H1 (cell line): Measurements from ENCODE around the gene BCL2L12. TPM values are rescaled to one million over a fixed set of nuclear protein-coding genes. Genes with fewer than 3 reads are reported as not detected.

Source experiments
- CREB1 ChIP-seq: IDR thresholded peaks from 2 replicates; pipeline ENCODE4 v1.6.1; 2012; ENCODE audit warnings: inconsistent platforms
- CTBP2 ChIP-seq: IDR thresholded peaks from 2 replicates; pipeline ENCODE4 v1.7.0; 2011; ENCODE audit warnings: borderline replicate concordance, mild to moderate bottlenecking, moderate library complexity, mixed read lengths, low read length; ENCODE audit not compliant: insufficient read depth, insufficient read length
- GTF2F1 ChIP-seq: IDR thresholded peaks from 2 replicates; pipeline ENCODE4 v1.6.1; 2012; ENCODE audit warnings: low read depth, low read length, improper control_type of control experiment, borderline replicate concordance
- KDM1A ChIP-seq: fragments of 200-600, 300-600 bp; sonication (generic); IDR thresholded peaks from 2 replicates; pipeline ENCODE4 v1.7.1; 2016; ENCODE audit warnings: mild to moderate bottlenecking, low read length, borderline replicate concordance
- PHF8 ChIP-seq: fragments of 200-600 bp; sonication (generic); conservative IDR thresholded peaks from 2 replicates; pipeline ENCODE4 v1.7.1; 2012; ENCODE audit warnings: low read depth, mild to moderate bottlenecking, inconsistent platforms, low read length, moderate library complexity
- RAD21 ChIP-seq, 2 experiments: IDR thresholded peaks in 1 of 2; conservative IDR thresholded peaks in 1 of 2; 2 replicates each; pipeline ENCODE4 v1.6.1; 2011; ENCODE audit warnings: low read depth in 2 of 2, low read length in 2 of 2, improper control_type of control experiment in 1 of 2, inconsistent platforms in 1 of 2, mild to moderate bottlenecking in 1 of 2, moderate library complexity in 1 of 2
- RFX5 ChIP-seq: IDR thresholded peaks from 2 replicates; pipeline ENCODE4 v1.6.1; 2011; ENCODE audit warnings: low read depth, low read length, improper control_type of control experiment, borderline replicate concordance
- RNF2 ChIP-seq: fragments of 200-900, 300-1000 bp; sonication (generic); IDR thresholded peaks from 2 replicates; pipeline ENCODE4 v1.7.1; 2016; ENCODE audit warnings: borderline replicate concordance, low read depth, mild to moderate bottlenecking, antibody characterized with exemption, low read length; ENCODE audit not compliant: poor library complexity, severe bottlenecking; ENCODE audit errors: missing control alignments
- SP1 ChIP-seq: IDR thresholded peaks from 2 replicates; pipeline ENCODE4 v1.6.1; 2011; ENCODE audit warnings: low read depth, low read length
- polyA plus RNA-seq, 7 experiments: library from polyadenylated mRNA; depleted of rRNA in 3 of 7; stranded (reverse) in 5 of 7; unstranded in 2 of 7; fragments of >200 nt in 5 of 7; fragments of 200-250 nt in 2 of 7; gene quantifications; 1 replicate in 5 of 7; 2 replicates in 1 of 7; 4 replicates in 1 of 7; pipeline versions ENCODE4 v1.2.1 to v1.2.3, GENCODE V29; 2011 to 2013; ENCODE audit warnings: missing spikeins in 2 of 7, mixed read lengths in 2 of 7
- total RNA-seq: library from RNA; stranded (reverse); fragmentation: NEBNext Ultra II Directional; extraction: Animal tissue kit (Norgen Biotek cat#: 25700); gene quantifications from 2 replicates; pipeline ENCODE4 v1.2.1, GENCODE V29; 2021
- TF ChIP-seq, protein P1 (sequence below): fragments of 300-600 bp; sonication (generic); IDR thresholded peaks from 2 replicates; pipeline ENCODE4 v1.7.1; 2012; ENCODE audit warnings: low read length, moderate library complexity, mild to moderate bottlenecking, inconsistent platforms; ENCODE audit not compliant: insufficient replicate concordance

The BCL2L12 gene
- total and polyA plus RNA-seq, 2 of the 8 experiments (the other 6 are each of a cell fraction or from before 2014, with no cell fraction given) = 126 to 209 TPM

DNA sequence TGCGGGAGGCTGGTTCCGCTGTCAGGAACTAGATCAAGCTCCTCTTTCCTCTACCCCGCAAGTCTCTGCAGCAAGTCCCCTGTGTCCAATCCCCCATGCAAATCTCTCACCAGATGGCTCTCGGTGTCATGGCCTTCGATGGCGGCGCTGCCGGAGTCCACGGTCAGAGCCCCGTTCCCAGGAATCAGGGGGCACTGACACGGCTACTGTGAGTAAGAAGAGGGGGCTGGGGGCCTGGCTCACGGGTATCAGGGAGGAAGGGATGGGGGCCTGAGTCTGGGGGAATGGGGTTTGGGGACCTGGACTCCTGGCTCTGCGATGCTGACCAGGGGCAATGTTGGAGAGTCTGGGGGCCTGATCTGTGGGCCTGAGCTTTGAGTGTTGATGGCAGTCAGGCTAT, 19.7 kb upstream of the BCL2L12 start (continued):
- TF ChIP-seq, protein P1, sequence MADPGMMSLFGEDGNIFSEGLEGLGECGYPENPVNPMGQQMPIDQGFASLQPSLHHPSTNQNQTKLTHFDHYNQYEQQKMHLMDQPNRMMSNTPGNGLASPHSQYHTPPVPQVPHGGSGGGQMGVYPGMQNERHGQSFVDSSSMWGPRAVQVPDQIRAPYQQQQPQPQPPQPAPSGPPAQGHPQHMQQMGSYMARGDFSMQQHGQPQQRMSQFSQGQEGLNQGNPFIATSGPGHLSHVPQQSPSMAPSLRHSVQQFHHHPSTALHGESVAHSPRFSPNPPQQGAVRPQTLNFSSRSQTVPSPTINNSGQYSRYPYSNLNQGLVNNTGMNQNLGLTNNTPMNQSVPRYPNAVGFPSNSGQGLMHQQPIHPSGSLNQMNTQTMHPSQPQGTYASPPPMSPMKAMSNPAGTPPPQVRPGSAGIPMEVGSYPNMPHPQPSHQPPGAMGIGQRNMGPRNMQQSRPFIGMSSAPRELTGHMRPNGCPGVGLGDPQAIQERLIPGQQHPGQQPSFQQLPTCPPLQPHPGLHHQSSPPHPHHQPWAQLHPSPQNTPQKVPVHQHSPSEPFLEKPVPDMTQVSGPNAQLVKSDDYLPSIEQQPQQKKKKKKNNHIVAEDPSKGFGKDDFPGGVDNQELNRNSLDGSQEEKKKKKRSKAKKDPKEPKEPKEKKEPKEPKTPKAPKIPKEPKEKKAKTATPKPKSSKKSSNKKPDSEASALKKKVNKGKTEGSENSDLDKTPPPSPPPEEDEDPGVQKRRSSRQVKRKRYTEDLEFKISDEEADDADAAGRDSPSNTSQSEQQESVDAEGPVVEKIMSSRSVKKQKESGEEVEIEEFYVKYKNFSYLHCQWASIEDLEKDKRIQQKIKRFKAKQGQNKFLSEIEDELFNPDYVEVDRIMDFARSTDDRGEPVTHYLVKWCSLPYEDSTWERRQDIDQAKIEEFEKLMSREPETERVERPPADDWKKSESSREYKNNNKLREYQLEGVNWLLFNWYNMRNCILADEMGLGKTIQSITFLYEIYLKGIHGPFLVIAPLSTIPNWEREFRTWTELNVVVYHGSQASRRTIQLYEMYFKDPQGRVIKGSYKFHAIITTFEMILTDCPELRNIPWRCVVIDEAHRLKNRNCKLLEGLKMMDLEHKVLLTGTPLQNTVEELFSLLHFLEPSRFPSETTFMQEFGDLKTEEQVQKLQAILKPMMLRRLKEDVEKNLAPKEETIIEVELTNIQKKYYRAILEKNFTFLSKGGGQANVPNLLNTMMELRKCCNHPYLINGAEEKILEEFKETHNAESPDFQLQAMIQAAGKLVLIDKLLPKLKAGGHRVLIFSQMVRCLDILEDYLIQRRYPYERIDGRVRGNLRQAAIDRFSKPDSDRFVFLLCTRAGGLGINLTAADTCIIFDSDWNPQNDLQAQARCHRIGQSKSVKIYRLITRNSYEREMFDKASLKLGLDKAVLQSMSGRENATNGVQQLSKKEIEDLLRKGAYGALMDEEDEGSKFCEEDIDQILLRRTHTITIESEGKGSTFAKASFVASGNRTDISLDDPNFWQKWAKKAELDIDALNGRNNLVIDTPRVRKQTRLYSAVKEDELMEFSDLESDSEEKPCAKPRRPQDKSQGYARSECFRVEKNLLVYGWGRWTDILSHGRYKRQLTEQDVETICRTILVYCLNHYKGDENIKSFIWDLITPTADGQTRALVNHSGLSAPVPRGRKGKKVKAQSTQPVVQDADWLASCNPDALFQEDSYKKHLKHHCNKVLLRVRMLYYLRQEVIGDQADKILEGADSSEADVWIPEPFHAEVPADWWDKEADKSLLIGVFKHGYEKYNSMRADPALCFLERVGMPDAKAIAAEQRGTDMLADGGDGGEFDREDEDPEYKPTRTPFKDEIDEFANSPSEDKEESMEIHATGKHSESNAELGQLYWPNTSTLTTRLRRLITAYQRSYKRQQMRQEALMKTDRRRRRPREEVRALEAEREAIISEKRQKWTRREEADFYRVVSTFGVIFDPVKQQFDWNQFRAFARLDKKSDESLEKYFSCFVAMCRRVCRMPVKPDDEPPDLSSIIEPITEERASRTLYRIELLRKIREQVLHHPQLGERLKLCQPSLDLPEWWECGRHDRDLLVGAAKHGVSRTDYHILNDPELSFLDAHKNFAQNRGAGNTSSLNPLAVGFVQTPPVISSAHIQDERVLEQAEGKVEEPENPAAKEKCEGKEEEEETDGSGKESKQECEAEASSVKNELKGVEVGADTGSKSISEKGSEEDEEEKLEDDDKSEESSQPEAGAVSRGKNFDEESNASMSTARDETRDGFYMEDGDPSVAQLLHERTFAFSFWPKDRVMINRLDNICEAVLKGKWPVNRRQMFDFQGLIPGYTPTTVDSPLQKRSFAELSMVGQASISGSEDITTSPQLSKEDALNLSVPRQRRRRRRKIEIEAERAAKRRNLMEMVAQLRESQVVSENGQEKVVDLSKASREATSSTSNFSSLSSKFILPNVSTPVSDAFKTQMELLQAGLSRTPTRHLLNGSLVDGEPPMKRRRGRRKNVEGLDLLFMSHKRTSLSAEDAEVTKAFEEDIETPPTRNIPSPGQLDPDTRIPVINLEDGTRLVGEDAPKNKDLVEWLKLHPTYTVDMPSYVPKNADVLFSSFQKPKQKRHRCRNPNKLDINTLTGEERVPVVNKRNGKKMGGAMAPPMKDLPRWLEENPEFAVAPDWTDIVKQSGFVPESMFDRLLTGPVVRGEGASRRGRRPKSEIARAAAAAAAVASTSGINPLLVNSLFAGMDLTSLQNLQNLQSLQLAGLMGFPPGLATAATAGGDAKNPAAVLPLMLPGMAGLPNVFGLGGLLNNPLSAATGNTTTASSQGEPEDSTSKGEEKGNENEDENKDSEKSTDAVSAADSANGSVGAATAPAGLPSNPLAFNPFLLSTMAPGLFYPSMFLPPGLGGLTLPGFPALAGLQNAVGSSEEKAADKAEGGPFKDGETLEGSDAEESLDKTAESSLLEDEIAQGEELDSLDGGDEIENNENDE = no peak
- TF ChIP-seq RFX5 (no peak), RAD21 (IDR thresholded peaks at IDR 0.05 in 1 of 2, conservative IDR thresholded peaks at IDR 0.05 in 1 of 2; ENCODE audit: low read depth in 2 of 2, low read length in 2 of 2) (no peak), CREB1 (no peak), SP1 (no peak), CTBP2 (no peak), GTF2F1 (no peak), RNF2 (no peak), PHF8 (no peak), KDM1A (no peak)
